Vagina (tissue), 2 donors: Measurements from ENCODE around the gene SLC39A6.

Experiments used
- POLR2A ChIP-seq, 2 donors: fragments of 450-650 bp; IDR thresholded peaks; one replicate each; pipeline ENCODE4 v1.6.1; 2017; ENCODE audit warnings: antibody characterized with exemption in 2 of 2, mild to moderate bottlenecking in 2 of 2, moderate library complexity in 2 of 2
- TF ChIP-seq, protein P1 (sequence below), 3 experiments: fragments of 450-650 bp in 2 of 3; fragments of 200-600 bp in 1 of 3; sonication (generic) in 1 of 3; IDR thresholded peaks; one replicate each; pipeline ENCODE4 v1.5.1; 2017 to 2019; ENCODE audit warnings: antibody characterized with exemption in 3 of 3, mild to moderate bottlenecking in 2 of 3, moderate library complexity in 2 of 3

- TF ChIP-seq, protein P1, sequence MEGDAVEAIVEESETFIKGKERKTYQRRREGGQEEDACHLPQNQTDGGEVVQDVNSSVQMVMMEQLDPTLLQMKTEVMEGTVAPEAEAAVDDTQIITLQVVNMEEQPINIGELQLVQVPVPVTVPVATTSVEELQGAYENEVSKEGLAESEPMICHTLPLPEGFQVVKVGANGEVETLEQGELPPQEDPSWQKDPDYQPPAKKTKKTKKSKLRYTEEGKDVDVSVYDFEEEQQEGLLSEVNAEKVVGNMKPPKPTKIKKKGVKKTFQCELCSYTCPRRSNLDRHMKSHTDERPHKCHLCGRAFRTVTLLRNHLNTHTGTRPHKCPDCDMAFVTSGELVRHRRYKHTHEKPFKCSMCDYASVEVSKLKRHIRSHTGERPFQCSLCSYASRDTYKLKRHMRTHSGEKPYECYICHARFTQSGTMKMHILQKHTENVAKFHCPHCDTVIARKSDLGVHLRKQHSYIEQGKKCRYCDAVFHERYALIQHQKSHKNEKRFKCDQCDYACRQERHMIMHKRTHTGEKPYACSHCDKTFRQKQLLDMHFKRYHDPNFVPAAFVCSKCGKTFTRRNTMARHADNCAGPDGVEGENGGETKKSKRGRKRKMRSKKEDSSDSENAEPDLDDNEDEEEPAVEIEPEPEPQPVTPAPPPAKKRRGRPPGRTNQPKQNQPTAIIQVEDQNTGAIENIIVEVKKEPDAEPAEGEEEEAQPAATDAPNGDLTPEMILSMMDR (IDR thresholded peaks at IDR 0.05) = no peak
- no peak for TF ChIP-seq POLR2A (IDR thresholded peaks at IDR 0.05)
Measured at GRCh38 chr18:36088256-36088655, 40.9 kb downstream of the SLC39A6 start.
